GM12873 (cell line): ENCODE measurements around the gene CFAP157.

Experiments
- CTCF ChIP-seq: IDR thresholded peaks from 2 replicates; pipeline ENCODE4 v1.5.1; 2012; ENCODE audit warnings: low read depth, mild to moderate bottlenecking, moderate library complexity, low read length, control low read depth; ENCODE audit not compliant: insufficient read depth; ENCODE audit errors: missing control alignments

Gene CFAP157

GRCh38 chr9:127683723-127684122, 23.1 kb upstream of the CFAP157 start:
- TF ChIP-seq CTCF = no peak

- no peak for TF ChIP-seq CTCF
Measured at GRCh38 chr9:127684576-127684975, 22.2 kb upstream of the CFAP157 start.

GRCh38 chr9:127686461-127687393, 20.1 kb upstream of the CFAP157 start:
- no peak for TF ChIP-seq CTCF

- TF ChIP-seq CTCF = no peak
Measured at GRCh38 chr9:127689329-127690000, 17.3 kb upstream of the CFAP157 start.

GRCh38 chr9:127690735-127691134, 16.1 kb upstream of the CFAP157 start:
- TF ChIP-seq CTCF = no peak

- no peak for TF ChIP-seq CTCF
Measured at GRCh38 chr9:127692071-127692470, 14.7 kb upstream of the CFAP157 start.

- no peak for TF ChIP-seq CTCF
Measured at GRCh38 chr9:127693143-127693542, 13.6 kb upstream of the CFAP157 start.
